Panc1 (cell line): ENCODE measurements around the gene CPA3. TPM values are rescaled to one million over a fixed set of nuclear protein-coding genes. Genes with fewer than 3 reads are reported as not detected.
A peak's percentile ranks its signal among the peaks of the same experiment; 100 is the strongest.

Experiments used
- ATAC-seq: fragments of 200-7000 bp; cut with Tn5 transposase; 2 replicates; pipeline ENCODE4 v1.9.1; 2020; ENCODE audit warnings: mild to moderate bottlenecking, moderate library complexity
- BruUV-seq: library from RNA; stranded (reverse); fragments of 400-500 nt; replicated peaks from 2 replicates; lab custom pipeline; 2021; lab: Mats Ljungman, UMichigan
- CTCF ChIA-PET: fragments of 300-600 bp; sonication (Branson Sonifier 250); formaldehyde crosslinking; loops from one replicate; lab custom pipeline; 2022; ENCODE audit warnings: antibody characterized with exemption; lab: Charles Lee
- POLR2A ChIA-PET: fragments of 300-600 bp; sonication (Branson Sonifier 250); formaldehyde crosslinking; loops from one replicate; lab custom pipeline; 2022; ENCODE audit warnings: antibody characterized with exemption; lab: Charles Lee
- DNase-seq: peaks from one replicate; pipeline ENCODE4 v3.0.0-alpha.2; 2010; ENCODE audit warnings: low read depth, low spot score
- H3K27ac ChIP-seq: 2 replicates; pipeline ENCODE4 v1.5.1; 2011; ENCODE audit warnings: mild to moderate bottlenecking, low read length, inconsistent platforms
- H3K27me3 ChIP-seq: fragments of 200-500 bp; sonication (Bioruptor generic); 2 replicates; pipeline ENCODE4 v1.6.0; 2014; ENCODE audit warnings: low read length, inconsistent platforms; ENCODE audit not compliant: control insufficient read depth, insufficient read depth
- H3K36me3 ChIP-seq: fragments of 200-500 bp; sonication (Bioruptor generic); 2 replicates; pipeline ENCODE4 v1.5.1; 2014; ENCODE audit warnings: inconsistent platforms, mild to moderate bottlenecking, low read length, moderate library complexity; ENCODE audit not compliant: control insufficient read depth, insufficient read depth
- H3K4me1 ChIP-seq: 2 replicates; pipeline ENCODE4 v1.5.1; 2011; ENCODE audit warnings: inconsistent platforms, mild to moderate bottlenecking, low read length, moderate library complexity; ENCODE audit not compliant: control insufficient read depth, insufficient read depth
- H3K4me3 ChIP-seq, 2 experiments: 2 replicates each; pipeline ENCODE4 v1.5.1; 2011 to 2012; ENCODE audit warnings: low read depth in 2 of 2, low read length in 2 of 2, mild to moderate bottlenecking in 2 of 2, inconsistent platforms in 1 of 2, moderate library complexity in 1 of 2
- H3K9me3 ChIP-seq: fragments of 200-500 bp; sonication (Bioruptor generic); 2 replicates; pipeline ENCODE4 v1.5.1; 2014; ENCODE audit warnings: low read depth, mild to moderate bottlenecking, inconsistent platforms, low read length, moderate library complexity; ENCODE audit not compliant: control insufficient read depth, insufficient read depth
- POLR2AphosphoS5 ChIP-seq: IDR thresholded peaks from 2 replicates; pipeline ENCODE4 v1.6.1; 2012; ENCODE audit warnings: mild to moderate bottlenecking, low read depth, low read length, moderate library complexity
- SIN3A ChIP-seq: IDR thresholded peaks from 2 replicates; pipeline ENCODE4 v1.6.1; 2012; ENCODE audit warnings: low read depth, mild to moderate bottlenecking, low read length, moderate library complexity, borderline replicate concordance; ENCODE audit not compliant: insufficient read depth
- TCF7L2 ChIP-seq: IDR thresholded peaks from 2 replicates; pipeline ENCODE4 v1.6.1; 2011; ENCODE audit warnings: mild to moderate bottlenecking, low read depth, low read length, inconsistent platforms
- in situ Hi-C: cut with HindIII; loops from 2 replicates; pipeline ENCODE4 v1.10.0; 2016; ENCODE audit warnings: low sequenced_read_pairs, low pct_unique_long_range_greater_than_20kb
- intact Hi-C: fragments of 100-400 bp; cut with micrococcal nuclease; formaldehyde crosslinking; loops from one replicate; pipeline ENCODE4 v1.10.0; 2022; ENCODE audit not compliant: unreplicated experiment
- total RNA-seq: library from RNA; stranded (reverse); gene quantifications from one replicate; pipeline ENCODE4 v1.2.1, GENCODE V29; 2021; ENCODE audit not compliant: unreplicated experiment
- TF ChIP-seq, protein P1 (sequence below), 2 experiments: IDR thresholded peaks; 2 replicates each; pipeline ENCODE4 v1.6.1; 2011 to 2012; ENCODE audit warnings: low read depth in 2 of 2, control low read depth in 1 of 2, low read length in 1 of 2, mild to moderate bottlenecking in 1 of 2, moderate library complexity in 1 of 2; ENCODE audit not compliant: insufficient read depth in 1 of 2
- TF ChIP-seq, protein P2 (sequence below): fragments of 450-650 bp; IDR thresholded peaks from 2 replicates; pipeline ENCODE4 v1.5.1; 2017; ENCODE audit warnings: mild to moderate bottlenecking

The CPA3 gene
- total RNA-seq, 1 experiment from 2014 or later = not detected

GRCh38 chr3:148945116-148945515, 80.0 kb downstream of the CPA3 start:
- peaks cover 8% of the 10 kb centered on the region for H3K27me3 ChIP-seq
- H3K9me3 ChIP-seq = no peaks in the 10 kb centered on the region
- no peaks in the 10 kb centered on the region for H3K4me1 ChIP-seq
- intact Hi-C loops = no loop called here
- in situ Hi-C loops = no loop called here
- ATAC-seq = no peak
- H3K36me3 ChIP-seq = no peaks in the 10 kb centered on the region
- TF ChIP-seq, protein P1, sequence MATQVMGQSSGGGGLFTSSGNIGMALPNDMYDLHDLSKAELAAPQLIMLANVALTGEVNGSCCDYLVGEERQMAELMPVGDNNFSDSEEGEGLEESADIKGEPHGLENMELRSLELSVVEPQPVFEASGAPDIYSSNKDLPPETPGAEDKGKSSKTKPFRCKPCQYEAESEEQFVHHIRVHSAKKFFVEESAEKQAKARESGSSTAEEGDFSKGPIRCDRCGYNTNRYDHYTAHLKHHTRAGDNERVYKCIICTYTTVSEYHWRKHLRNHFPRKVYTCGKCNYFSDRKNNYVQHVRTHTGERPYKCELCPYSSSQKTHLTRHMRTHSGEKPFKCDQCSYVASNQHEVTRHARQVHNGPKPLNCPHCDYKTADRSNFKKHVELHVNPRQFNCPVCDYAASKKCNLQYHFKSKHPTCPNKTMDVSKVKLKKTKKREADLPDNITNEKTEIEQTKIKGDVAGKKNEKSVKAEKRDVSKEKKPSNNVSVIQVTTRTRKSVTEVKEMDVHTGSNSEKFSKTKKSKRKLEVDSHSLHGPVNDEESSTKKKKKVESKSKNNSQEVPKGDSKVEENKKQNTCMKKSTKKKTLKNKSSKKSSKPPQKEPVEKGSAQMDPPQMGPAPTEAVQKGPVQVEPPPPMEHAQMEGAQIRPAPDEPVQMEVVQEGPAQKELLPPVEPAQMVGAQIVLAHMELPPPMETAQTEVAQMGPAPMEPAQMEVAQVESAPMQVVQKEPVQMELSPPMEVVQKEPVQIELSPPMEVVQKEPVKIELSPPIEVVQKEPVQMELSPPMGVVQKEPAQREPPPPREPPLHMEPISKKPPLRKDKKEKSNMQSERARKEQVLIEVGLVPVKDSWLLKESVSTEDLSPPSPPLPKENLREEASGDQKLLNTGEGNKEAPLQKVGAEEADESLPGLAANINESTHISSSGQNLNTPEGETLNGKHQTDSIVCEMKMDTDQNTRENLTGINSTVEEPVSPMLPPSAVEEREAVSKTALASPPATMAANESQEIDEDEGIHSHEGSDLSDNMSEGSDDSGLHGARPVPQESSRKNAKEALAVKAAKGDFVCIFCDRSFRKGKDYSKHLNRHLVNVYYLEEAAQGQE (IDR thresholded peaks at IDR 0.05; ENCODE audit: insufficient read depth in 1 of 2, low read depth in 2 of 2, low read length in 1 of 2) = no peak
- TF ChIP-seq TCF7L2 (no peak), SIN3A (no peak), POLR2AphosphoS5 (no peak)
- TF ChIP-seq, protein P2, sequence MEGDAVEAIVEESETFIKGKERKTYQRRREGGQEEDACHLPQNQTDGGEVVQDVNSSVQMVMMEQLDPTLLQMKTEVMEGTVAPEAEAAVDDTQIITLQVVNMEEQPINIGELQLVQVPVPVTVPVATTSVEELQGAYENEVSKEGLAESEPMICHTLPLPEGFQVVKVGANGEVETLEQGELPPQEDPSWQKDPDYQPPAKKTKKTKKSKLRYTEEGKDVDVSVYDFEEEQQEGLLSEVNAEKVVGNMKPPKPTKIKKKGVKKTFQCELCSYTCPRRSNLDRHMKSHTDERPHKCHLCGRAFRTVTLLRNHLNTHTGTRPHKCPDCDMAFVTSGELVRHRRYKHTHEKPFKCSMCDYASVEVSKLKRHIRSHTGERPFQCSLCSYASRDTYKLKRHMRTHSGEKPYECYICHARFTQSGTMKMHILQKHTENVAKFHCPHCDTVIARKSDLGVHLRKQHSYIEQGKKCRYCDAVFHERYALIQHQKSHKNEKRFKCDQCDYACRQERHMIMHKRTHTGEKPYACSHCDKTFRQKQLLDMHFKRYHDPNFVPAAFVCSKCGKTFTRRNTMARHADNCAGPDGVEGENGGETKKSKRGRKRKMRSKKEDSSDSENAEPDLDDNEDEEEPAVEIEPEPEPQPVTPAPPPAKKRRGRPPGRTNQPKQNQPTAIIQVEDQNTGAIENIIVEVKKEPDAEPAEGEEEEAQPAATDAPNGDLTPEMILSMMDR = peak; percentile 8; the same call in 1 of the 2 replicates
- ChIA-PET POLR2A (no interaction called here), CTCF (no interaction called here)
- H3K27ac ChIP-seq = no peak overlapping the region
- no peak for DNase-seq
- no peak overlapping the region for H3K4me3 ChIP-seq
- BruUV-seq = no TSS peak

Other genes starting within 250 kb of the CPA3 start
- 0.28 TPM for gene AGTR1, start 167.4 kb upstream of the CPA3 start, total RNA-seq
- 4.4 TPM for gene CPB1, start 37.5 kb upstream of the CPA3 start, total RNA-seq
- gene GYG1, start 126.2 kb downstream of the CPA3 start, total RNA-seq = 75.2 TPM
- gene HLTF, start 221.2 kb downstream of the CPA3 start, total RNA-seq = 106 TPM